GM19467 (cell line): Measurements from ENCODE around the gene AFG3L2.

Experiments
- ATAC-seq: cut with Tn5 transposase; IDR thresholded peaks from one replicate; pipeline ENCODE4 v1.9.1; 2021; ENCODE audit warnings: mild to moderate bottlenecking, moderate library complexity; ENCODE audit not compliant: unreplicated experiment

AFG3L2 gene

DNA sequence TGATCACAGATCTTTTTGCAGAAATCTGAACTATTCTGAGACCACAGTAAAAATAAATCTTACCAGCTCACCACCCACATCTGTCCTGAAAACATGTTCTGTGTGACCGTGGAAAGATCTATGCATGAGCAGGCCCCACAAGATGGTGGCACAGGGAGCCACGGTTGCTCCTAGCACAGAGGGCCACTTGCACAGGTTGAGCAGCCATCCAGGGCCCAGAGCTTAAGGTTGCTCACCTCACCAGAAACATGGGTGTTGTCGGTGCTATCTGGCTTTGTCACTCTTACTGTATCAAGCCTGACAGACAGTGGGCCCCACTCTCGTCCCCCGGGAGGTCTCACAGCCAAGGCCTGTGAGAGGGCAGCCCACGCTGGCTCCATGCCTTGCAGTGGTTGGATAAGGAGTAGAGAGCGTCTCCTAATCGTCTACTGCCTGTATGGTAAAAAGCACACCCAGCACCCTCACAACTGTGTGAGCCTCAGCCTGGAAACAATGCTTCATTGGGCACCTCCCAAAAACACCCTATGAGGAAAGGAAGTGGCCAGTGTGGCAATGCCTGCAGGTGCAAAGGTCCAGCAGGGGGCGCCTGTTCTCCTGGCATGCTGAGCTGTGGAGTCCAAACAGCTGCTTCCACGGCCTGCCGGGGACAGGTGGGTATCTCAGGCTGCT, 49.4 kb downstream of the AFG3L2 start:
- no peak for ATAC-seq

DNA sequence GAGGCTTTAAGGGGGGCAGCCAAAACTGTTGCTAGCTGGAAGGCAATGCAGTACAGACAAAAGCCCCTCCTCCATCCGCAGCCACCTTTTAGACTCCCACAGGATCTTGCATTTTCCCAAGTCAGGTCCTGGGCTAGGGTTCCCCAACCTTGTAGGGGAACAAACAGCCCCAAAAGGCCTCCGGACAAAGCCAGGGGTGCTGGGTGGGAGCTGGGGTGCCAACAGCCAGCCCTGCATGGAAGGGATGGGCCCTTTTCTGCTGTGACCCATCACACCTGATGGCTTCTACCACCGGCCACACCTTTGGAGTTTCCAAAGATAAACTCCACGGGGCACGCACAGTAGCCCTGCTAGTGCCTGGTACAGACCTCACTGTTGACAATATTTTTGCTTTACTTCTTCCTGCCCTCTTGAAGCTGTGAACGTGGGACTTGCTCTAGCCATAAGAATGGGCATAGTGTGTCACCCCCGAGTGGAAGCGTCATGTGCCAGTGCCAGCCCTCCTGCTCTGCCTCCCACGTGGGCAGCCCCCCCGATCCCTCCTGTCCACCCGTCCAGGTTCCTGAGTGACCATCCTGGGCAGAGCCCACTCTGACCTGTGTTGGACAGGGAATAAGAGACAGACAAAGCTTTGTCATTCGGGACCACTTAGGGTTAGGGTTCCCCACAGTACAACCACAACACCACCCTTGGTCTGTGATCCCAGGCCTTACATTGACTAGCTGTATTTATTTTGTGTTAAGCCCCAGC, 50.1 kb downstream of the AFG3L2 start:
- no peak for ATAC-seq

DNA sequence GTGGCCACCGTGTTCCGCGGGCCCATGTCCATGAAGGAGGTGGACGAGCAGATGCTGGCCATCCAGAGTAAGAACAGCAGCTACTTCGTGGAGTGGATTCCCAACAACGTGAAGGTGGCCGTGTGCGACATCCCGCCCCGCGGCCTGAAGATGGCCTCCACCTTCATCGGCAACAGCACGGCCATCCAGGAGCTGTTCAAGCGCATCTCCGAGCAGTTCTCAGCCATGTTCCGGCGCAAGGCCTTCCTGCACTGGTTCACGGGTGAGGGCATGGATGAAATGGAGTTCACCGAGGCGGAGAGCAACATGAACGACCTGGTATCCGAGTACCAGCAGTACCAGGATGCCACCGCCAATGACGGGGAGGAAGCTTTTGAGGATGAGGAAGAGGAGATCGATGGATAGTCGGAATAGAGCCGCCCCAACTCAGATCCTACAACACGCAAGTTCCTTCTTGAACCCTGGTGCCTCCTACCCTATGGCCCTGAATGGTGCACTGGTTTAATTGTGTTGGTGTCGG, 51.2 kb downstream of the AFG3L2 start:
- ATAC-seq: no peak

DNA sequence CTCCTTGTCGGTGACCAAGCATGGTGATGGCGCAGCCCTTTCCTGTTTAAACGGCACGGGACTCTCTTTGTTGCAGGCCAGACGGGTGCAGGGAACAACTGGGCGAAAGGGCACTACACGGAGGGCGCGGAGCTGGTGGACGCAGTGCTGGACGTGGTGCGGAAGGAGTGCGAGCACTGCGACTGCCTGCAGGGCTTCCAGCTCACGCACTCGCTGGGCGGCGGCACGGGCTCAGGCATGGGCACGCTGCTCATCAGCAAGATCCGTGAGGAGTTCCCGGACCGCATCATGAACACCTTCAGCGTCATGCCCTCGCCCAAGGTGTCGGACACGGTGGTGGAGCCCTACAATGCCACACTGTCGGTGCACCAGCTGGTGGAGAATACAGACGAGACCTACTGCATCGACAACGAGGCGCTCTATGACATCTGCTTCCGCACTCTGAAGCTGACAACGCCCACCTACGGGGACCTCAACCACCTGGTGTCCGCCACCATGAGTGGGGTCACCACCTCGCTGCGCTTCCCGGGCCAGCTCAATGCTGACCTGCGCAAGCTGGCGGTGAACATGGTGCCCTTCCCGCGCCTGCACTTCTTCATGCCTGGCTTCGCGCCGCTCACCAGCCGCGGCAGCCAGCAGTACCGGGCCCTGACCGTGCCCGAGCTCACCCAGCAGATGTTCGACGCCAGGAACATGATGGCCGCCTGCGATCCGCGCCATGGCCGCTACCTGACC, 51.9 kb downstream of the AFG3L2 start:
- ATAC-seq: no peak

DNA sequence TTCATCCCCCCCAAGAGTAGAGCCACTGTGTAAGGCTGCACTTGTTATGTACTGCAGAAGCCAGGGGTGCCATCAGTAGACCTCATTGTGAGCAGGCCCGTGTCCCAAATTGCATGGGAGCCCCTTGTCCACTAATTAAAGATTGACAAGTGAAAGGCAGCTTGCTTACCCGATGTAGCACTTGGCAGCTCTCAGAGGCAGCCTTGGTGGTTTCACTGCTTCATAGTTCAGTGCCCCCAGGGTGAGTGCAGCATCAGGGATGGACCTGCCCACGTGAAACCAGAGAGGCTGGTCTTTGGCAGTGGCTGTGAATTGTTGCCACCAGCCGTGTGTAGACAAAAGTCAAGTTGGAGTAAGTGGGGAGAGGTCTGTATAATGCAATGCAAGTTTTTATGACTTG, 55.7 kb downstream of the AFG3L2 start:
- ATAC-seq: peak; percentile 83

DNA sequence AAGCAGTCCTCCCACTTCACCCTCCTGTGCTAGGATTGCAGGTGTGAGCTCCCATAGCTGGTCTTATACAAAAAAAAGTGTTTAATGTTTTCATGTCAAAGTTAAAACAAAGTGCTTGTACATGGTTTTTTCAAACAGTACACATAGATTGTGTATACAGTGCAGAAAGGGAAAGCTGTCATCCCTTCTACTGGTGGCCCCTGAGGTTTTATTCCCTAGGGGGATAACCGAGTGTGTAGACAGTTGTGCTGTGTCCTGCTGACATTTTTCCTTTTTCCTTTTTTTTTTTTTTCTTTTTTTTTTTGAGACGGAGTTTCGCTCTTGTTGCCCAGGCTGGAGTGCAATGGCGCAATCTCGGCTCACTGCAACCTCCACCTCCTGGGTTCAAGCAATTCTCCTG, 58.2 kb downstream of the AFG3L2 start:
- no peak for ATAC-seq

DNA sequence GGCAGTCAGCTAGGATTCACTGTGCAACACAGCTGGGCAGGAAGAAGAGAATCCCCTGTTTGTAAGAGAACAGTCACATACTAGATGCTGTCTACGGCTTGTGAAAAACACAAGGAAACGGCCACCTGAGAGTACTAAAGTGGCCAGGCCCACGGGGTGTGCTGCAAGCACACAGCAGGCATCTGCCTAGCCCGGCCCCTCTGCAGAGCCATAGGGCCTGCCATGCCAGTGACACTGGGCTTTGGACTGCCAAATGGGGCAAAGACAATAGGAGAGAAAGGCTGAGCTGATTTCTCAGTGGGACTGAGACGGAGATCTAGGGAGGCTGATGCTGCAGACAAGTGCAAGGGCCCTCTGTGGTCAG, 58.7 kb downstream of the AFG3L2 start:
- no peak for ATAC-seq

DNA sequence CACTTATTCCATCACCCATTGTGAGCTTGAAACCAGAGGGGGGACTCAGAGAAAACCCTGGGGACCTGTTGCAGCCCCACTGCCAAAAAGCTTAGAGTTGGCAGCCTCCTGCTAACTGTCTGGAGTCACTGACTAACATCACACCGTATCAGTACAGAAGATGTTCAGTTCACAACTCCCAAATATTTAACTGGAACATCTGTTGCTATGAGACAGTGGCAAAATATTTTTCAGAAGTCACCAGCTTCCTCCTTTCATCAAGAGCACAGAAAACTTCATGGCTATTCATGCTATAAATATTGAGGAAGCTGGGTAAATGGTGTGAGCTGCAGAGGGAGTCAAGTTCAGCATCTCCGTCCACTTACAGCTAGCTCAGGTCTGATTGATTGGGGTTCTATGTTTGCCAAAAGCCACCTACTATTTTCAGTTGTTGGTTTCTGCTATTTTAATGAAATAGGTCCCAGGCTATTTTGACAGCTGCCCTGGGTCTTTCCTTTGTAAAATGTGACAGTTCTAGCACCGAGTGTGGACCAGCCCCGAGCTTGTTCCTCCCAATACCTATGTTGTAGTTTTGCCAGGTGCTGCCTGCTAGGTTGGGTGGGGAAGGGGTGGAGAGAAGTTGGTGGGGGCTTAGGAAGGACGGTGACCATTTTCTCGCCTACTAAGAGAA, 59.2 kb downstream of the AFG3L2 start:
- ATAC-seq: no peak

DNA sequence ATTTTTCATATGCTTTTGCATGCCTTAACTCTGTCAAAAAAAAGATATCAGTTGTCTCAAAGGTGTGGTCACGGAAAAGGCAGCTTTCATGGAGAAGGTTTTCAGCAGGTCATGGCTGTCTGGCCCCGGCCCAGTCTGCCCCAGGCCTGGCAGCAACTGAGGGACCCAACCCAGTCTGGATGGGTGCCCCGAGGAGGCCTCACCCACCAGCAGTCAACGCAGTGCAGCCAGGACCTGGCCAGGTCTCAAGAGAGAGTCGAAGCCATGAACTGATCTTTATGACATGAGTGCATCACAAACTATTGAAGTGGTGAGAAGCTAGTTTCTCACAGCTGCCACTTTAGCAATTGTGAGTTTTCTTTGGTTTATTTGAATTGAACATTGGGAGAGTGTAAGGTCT, 61.1 kb downstream of the AFG3L2 start:
- no peak for ATAC-seq

DNA sequence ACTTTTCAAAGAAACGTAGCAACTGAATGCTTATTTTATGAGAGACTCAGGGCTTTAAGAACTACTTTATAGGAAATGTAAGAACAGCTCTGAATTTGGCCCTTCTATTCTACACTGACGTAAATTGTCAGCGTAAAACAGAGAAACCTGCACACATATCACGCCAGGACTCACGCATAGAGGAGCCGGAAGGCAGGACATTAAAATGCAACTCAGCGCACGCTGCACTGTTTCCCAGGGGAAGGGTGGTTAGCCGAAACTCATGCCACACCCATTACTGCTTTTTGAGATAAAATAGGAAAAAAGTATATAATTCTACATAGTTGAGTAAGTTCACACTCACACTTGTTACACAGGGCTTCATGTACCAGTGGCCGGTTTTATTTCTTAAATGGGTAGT, 61.5 kb downstream of the AFG3L2 start:
- no peak for ATAC-seq

DNA sequence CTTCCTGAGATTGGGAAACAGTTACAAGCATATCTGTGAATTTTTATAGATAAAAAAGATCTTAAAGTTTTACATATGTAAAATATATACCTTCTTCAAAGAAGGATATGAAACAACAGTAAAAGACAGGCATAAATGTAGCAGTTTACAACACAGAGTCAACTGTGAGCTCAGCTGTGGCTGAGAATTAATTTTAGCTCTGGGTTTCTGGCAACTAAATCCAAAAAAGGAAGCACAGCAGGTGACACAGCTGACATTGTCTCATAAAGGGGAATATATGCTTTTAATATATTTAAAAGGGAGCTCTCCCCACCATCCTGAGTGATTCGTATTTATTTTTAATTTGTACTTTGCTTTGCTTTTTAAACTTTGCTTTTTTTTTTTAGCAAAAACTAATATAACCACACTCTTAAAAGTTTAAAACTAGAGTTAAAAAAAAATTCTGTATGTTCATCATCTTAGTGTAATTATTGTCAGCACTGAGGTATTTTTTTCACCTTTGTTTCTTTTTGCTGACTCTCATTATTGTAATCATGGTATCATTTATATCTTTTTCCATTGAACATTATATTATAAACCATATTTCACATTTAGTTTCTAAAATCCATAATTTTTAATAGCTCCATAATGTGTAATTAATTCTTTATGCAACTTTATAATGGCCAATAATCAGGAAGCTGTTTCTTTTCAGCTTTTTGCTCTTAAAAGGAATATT, 62.3 kb downstream of the AFG3L2 start:
- no peak for ATAC-seq

DNA sequence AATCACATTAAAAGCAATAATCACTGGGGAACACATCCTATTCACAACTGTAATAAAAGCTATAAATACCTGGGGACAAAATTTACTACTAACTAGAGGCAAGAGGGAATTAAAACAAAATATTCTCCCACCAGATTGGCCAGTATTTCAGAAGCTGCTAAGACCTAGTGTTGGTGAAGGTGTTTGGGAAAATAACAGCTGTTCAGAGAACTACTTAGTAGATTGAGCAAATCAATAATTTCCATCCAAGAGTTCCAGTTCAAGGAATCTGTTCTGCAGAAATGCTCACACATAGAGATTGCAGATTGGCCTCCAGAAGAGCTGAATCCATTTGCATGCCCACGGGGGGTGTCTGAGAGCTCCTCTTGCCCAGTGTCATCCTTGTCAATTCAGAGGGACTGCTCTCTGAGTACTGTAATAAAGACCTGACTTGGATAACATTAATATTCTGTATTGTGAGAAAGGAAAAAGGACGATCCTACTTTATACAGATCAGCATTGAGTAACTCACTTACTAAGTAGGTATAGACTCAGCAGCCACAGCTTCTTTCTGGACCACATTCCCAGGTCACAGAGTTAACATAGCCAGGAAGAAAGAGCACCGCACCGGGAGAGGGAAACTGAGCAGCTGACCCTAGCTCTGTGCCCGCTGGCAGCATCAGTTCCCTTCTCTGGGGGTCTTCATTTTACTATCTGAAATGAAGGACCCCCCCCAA, 63.3 kb downstream of the AFG3L2 start:
- no peak for ATAC-seq

DNA sequence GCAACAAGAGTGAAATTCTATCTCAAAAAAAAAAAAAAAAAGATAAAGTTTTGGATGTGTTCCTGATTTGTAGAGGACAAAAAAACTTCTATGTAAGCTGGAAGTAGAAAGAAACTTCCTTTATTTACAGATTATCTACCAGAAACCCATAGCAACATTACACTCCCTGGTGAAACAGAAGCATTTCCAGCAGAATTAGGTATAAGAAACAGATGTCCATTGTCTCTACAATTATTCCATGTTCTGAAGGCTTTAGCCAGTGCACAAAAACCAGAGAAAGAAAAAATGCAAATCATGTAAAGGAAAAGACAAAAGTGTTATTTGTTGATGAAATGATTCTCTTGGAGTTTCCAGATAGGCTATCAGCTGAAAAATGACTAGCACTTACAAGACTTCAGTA, 64.1 kb downstream of the AFG3L2 start:
- ATAC-seq: no peak

DNA sequence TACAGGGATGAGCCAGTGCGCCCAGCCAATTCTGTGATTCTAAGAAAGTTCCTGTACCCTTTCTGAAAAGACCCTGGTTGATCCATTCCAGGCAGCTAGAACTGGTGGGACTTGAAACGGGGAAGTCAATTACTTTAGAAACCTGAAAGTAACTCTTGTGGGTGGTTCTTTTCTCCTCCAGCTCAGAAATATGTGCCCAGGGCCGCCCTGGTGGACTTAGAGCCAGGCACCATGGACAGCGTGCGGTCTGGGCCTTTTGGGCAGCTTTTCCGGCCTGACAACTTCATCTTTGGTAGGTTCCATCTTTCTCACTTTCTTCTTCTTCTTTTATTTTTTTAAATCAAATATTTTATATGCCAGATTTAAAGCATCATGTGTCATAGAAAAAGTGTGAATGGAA, 66.3 kb downstream of the AFG3L2 start:
- ATAC-seq: no peak

DNA sequence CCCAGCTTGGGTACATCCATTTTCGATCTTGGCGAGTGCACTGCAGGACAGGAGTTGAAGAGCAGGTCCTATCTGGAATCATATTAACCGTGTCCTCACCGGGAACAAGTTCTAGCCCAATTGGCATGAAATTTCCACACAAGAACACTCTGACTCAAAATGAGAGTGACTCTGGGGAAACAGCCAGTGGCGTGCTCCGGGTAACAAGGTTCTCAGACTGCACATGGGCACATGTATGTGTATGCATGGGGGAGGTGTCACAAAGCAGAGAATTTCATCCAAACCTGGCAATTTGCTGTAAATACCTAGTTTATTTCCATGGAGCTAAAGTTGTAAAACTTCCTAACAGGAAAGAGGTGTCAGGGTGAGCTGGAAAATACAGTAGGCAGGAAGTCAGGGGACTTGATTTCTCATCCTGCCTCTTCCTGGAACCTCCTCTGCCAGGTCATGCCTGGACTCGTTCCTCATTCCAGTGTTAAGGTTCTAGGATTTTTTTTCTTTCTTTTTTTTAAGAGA, 67.3 kb downstream of the AFG3L2 start:
- ATAC-seq: no peak

DNA sequence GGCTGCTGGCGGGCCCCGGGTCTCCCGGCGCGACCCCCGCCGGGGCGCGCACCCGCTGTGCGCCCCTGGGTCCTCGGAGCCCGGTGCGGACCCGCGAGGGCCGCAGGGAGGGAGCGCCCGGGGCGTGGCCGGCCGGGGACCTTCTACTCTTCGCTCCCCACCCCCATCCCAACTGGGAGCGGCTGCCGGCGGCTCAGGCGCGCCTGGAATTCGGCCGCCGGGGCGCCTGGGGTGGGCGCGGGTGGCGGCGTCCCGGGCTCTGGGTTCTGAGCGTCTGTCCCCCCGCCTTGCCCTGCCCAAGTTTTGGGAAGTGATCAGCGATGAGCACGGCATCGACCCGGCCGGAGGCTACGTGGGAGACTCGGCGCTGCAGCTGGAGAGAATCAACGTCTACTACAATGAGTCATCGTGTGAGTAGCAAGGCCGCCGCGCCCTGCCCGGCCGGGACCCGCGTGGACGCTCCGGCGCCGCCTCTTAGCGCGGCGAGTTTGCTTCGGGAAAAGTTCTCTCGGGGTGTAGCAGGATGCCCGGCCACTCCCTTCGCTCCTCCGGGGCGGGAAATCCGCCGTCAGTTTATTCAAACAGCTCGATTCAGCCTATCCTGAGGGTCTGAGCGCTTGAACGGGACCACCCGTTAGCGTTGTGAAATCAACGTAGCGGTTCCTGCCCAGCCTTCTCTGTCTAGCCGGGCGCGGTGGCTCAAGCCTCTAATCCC, 68.5 kb downstream of the AFG3L2 start:
- ATAC-seq: no peak

DNA sequence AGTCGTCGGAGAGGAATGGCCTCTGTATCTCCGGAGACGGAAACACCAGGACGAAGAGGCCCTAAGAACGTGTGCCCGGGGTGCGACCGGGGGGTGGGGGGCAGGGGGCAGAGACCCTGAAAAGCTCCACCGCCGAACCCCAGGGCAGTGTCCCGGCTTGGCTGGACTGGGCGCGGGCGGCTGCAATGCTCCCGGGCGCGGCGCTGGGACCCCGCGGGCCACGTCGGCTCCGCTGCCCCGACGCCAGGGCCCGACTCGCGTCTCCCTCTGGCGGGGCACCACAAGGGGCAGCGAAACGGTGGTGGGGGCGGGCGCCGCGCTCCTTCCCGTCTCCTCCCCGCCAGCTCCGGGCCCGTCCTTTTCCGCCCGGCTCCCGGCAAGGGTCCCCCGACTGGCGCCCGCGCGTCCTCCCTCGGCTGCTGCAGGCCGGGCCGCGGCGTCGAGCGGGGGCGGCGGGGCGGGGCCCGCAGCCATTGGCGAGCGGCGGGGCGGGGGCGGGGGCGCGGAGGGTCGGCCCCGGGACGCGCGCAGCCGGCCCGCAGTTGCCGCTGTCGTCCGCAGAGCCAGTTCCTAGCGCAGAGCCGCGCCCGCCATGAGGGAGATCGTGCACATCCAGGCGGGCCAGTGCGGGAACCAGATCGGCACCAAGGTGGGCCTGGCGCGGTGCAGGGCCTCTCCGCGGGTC, 69.2 kb downstream of the AFG3L2 start, which contains the start of gene TUBB6:
Gene TUBB6, plus strand, starts transcription at position 541 of the 685 bp plus-strand sequence. Its CDS starts 52 bp downstream, at position 593.
- ATAC-seq: no peak
